Upper lobe of right lung (tissue), 1 donor: ENCODE results near the gene FAM110D. TPM values are rescaled to one million over a fixed set of nuclear protein-coding genes. Genes with fewer than 3 reads are reported as not detected.
A peak's percentile ranks its signal among the peaks of the same experiment; 100 is the strongest.

ENCODE experiments used
- ATAC-seq: fragments of 200-7000 bp; cut with Tn5 transposase; one replicate; pipeline ENCODE4 v1.9.1; 2020; ENCODE audit warnings: mild to moderate bottlenecking, moderate library complexity
- DNase-seq: peaks from one replicate; pipeline ENCODE4 v3.0.0-alpha.2; 2020
- H3K27ac ChIP-seq: fragments of 200-600 bp; one replicate; pipeline ENCODE4 v1.8.0; 2022
- H3K27me3 ChIP-seq: fragments of 200-600 bp; one replicate; pipeline ENCODE4 v1.8.0; 2022; ENCODE audit warnings: mild to moderate bottlenecking
- H3K36me3 ChIP-seq: fragments of 200-600 bp; one replicate; pipeline ENCODE4 v1.8.0; 2022
- H3K4me1 ChIP-seq: fragments of 200-600 bp; one replicate; pipeline ENCODE4 v1.8.0; 2022
- H3K4me3 ChIP-seq: fragments of 200-600 bp; one replicate; pipeline ENCODE4 v1.8.0; 2022; ENCODE audit warnings: mild to moderate bottlenecking
- H3K9me3 ChIP-seq: fragments of 200-600 bp; one replicate; pipeline ENCODE4 v1.8.0; 2022
- CTCF ChIP-seq: fragments of 200-600 bp; IDR thresholded peaks from one replicate; pipeline ENCODE4 v1.8.0; 2022; ENCODE audit warnings: antibody characterized with exemption
- intact Hi-C: fragments of 100-400 bp; cut with DNase I; formaldehyde crosslinking; loops from one replicate; pipeline ENCODE4 v1.11.0; 2022
- long read RNA-seq: library from polyadenylated mRNA; unstranded; transcript quantifications from one replicate; pipeline ENCODE4 v2.0.0, GENCODE V29; 2021
- total RNA-seq: library from RNA; stranded (reverse); fragmentation: NEBNext Ultra II Directional; extraction: Animal tissue kit (Norgen Biotek cat#: 25700); gene quantifications from one replicate; pipeline ENCODE4 v1.2.1, GENCODE V29; 2021
- donor health status: DM: no; HTN: yes; CAD: no; lungs with severe emphysema.

Gene FAM110D
- total RNA-seq = 6.9 TPM
- long read RNA-seq, transcript FAM110D-201 (2 exons, 2,858 nt) = major isoform, 28 of 38 reads
- long read RNA-seq, partial matches to known transcripts = 8 of 38 reads
- long read RNA-seq, other reads (novel, unspliced or antisense) = 2 of 38 reads

GRCh38 chr1:26158908-26159742 lies at the start of gene FAM110D:
TSS of gene FAM110D (plus strand) at chr1:26159079. CDS start at chr1:26161292, 2,213 bp downstream.
- ATAC-seq (no peak), DNase-seq (peak; percentile 53)
- intact Hi-C loops = no loop called here
- peaks cover 17% of the 10 kb centered on the region for H3K27me3 ChIP-seq
- H3K4me1 ChIP-seq = peaks cover 19% of the 10 kb centered on the region
- H3K36me3 ChIP-seq = no peaks in the 10 kb centered on the region
- peak within 1 kb of the TSS; percentile 51 for H3K27ac ChIP-seq
- no peaks in the 10 kb centered on the region for H3K9me3 ChIP-seq
- H3K4me3 ChIP-seq = peak within 1 kb of the TSS; percentile 59
- no peak for TF ChIP-seq CTCF

- DNase-seq (no peak), ATAC-seq (no peak)
- intact Hi-C loops = loop anchor here (5.0 kb wide), 1 partner anchor 38 kb away; no protein-coding TSS in a partner anchor
- H3K27me3 ChIP-seq = no peaks in the 10 kb centered on the region
- H3K4me1 ChIP-seq = peaks cover 24% of the 10 kb centered on the region
- H3K36me3 ChIP-seq = peaks cover 4% of the 10 kb centered on the region
- no peak overlapping the region for H3K4me3 ChIP-seq
- no peak for TF ChIP-seq CTCF
- H3K27ac ChIP-seq = no peak overlapping the region
- H3K9me3 ChIP-seq = no peaks in the 10 kb centered on the region
Measured at GRCh38 chr1:26109229-26110164, 49.4 kb upstream of the FAM110D start.

GRCh38 chr1:26110731-26111529 lies 47.9 kb upstream of the FAM110D start:
- ATAC-seq = peak; percentile 78

GRCh38 chr1:26111530-26112406 lies 47.1 kb upstream of the FAM110D start, which contains the start of gene PDIK1L:
TSS of gene PDIK1L (plus strand) at chr1:26111824. CDS start at chr1:26114309, 2,485 bp downstream.
- TF ChIP-seq CTCF = no peak
- H3K27me3 ChIP-seq = no peaks in the 10 kb centered on the region
- peaks cover 28% of the 10 kb centered on the region for H3K4me1 ChIP-seq
- intact Hi-C loops = no loop called here
- H3K36me3 ChIP-seq = peaks cover 24% of the 10 kb centered on the region
- peak within 1 kb of the TSS; percentile 100 for H3K4me3 ChIP-seq
- peak within 1 kb of the TSS; percentile 95 for H3K27ac ChIP-seq
- H3K9me3 ChIP-seq = no peaks in the 10 kb centered on the region
- peak; percentile 94 for ATAC-seq
- peak; percentile 97 for DNase-seq

More at GRCh38 chr1:26110731-26111529, 47.9 kb upstream of the FAM110D start:
- intact Hi-C loops = no loop called here
- Histone ChIP-seq H3K4me1 (peaks cover 28% of the 10 kb centered on the region), H3K27ac (peak overlapping the region; percentile 95), H3K27me3 (no peaks in the 10 kb centered on the region), H3K36me3 (peaks cover 19% of the 10 kb centered on the region), H3K4me3 (peak overlapping the region; percentile 100), H3K9me3 (no peaks in the 10 kb centered on the region)
- peak; percentile 92 for DNase-seq
- TF ChIP-seq CTCF = no peak
